GM23248 (cell line): ENCODE results near the gene MPPED2.

ENCODE experiments used
- EZH2 ChIP-seq: fragments of 200-600 bp; sonication (generic); IDR thresholded peaks from 2 replicates; pipeline ENCODE4 v1.6.1; 2018; ENCODE audit warnings: antibody characterized with exemption, mild to moderate bottlenecking; ENCODE audit not compliant: insufficient read depth, poor library complexity, severe bottlenecking
- EZH2phosphoT487 ChIP-seq: fragments of 200-600 bp; sonication (generic); IDR thresholded peaks from 2 replicates; pipeline ENCODE4 v1.6.1; 2018; ENCODE audit warnings: antibody characterized with exemption, moderate library complexity, mild to moderate bottlenecking, low read depth; ENCODE audit not compliant: insufficient read depth

GRCh38 chr11:30586251-30587144 lies at the start of gene MPPED2:
- 0 out of 2 replicates have a peak, but pooled peaks have one; percentile 41 for TF ChIP-seq EZH2phosphoT487
- no peak for TF ChIP-seq EZH2
